ENCODE data around the gene TMEM208.

DNA sequence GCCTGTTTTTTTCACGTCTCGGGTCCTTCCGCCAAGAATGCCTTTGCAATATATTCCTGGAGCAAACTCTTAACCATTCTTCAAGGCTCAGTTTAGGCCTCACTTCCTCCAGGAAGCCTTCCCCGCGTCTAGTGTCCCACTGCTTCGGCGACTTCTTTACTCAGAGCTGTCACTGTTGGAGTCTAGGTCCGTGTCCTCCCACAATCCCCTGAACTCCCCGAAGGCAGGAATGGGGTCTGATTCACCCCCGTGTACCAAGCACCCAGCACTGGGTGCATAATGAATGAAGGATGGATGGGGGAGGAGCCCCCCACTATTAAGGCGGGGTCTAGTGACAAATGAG lies 43.7 kb upstream of the TMEM208 start:
- TF ChIP-seq, protein P1, sequence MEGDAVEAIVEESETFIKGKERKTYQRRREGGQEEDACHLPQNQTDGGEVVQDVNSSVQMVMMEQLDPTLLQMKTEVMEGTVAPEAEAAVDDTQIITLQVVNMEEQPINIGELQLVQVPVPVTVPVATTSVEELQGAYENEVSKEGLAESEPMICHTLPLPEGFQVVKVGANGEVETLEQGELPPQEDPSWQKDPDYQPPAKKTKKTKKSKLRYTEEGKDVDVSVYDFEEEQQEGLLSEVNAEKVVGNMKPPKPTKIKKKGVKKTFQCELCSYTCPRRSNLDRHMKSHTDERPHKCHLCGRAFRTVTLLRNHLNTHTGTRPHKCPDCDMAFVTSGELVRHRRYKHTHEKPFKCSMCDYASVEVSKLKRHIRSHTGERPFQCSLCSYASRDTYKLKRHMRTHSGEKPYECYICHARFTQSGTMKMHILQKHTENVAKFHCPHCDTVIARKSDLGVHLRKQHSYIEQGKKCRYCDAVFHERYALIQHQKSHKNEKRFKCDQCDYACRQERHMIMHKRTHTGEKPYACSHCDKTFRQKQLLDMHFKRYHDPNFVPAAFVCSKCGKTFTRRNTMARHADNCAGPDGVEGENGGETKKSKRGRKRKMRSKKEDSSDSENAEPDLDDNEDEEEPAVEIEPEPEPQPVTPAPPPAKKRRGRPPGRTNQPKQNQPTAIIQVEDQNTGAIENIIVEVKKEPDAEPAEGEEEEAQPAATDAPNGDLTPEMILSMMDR (IDR thresholded peaks at IDR 0.05) = no peak
- TF ChIP-seq POLR2A (IDR thresholded peaks at IDR 0.05) = no peak
